SK-N-MC (cell line): ENCODE data around the gene MYL3.

Experiments
- EZH2 ChIP-seq: fragments of 200-600 bp; sonication (generic); IDR thresholded peaks from one replicate; pipeline ENCODE4 v1.6.1; 2017; ENCODE audit warnings: antibody characterized with exemption
- FOXP2 ChIP-seq: optimal IDR thresholded peaks from 2 replicates; pipeline ENCODE3; 2011; ENCODE audit warnings: mild to moderate bottlenecking, moderate library complexity; ENCODE audit not compliant: insufficient read depth; ENCODE audit errors: extremely low read length, control extremely low read depth
- POLR2AphosphoS5 ChIP-seq: IDR thresholded peaks from 2 replicates; pipeline ENCODE4 v1.6.1; 2012; ENCODE audit warnings: mild to moderate bottlenecking, low read depth, low read length, borderline replicate concordance

GRCh38 chr3:46870651-46871050 lies 7.4 kb upstream of the MYL3 start:
- TF ChIP-seq EZH2: no peak
- no peak for TF ChIP-seq POLR2AphosphoS5
- no peak for TF ChIP-seq FOXP2
